BJ (cell line): Measurements from ENCODE around the gene SBF1. TPM values are rescaled to one million over a fixed set of nuclear protein-coding genes. Genes with fewer than 3 reads are reported as not detected.

ENCODE experiments used
- CTCF ChIA-PET: fragments of 350-600 bp; formaldehyde crosslinking; extraction: SDS; loops from one replicate; lab custom pipeline; 2021; ENCODE audit warnings: antibody characterized with exemption, inconsistent platforms; lab: Yijun Ruan, JAX
- POLR2A ChIA-PET: fragments of 300-600 bp; sonication (Branson Sonifier 250); formaldehyde crosslinking; extraction: SDS; loops from one replicate; lab custom pipeline; 2021; ENCODE audit warnings: antibody characterized with exemption; lab: Charles Lee
- DNase-seq: peaks from one replicate; pipeline ENCODE4 v3.0.0-alpha.2; 2011; ENCODE audit warnings: low read depth
- H3K27me3 ChIP-seq: 2 replicates; pipeline ENCODE4 v1.6.0; 2011; ENCODE audit warnings: low read length; ENCODE audit not compliant: control insufficient read depth, insufficient read depth
- H3K36me3 ChIP-seq: 2 replicates; pipeline ENCODE4 v1.5.1; 2011; ENCODE audit warnings: low read length; ENCODE audit not compliant: control insufficient read depth, insufficient read depth
- H3K4me3 ChIP-seq: 2 replicates; pipeline ENCODE4 v1.5.1; 2011; ENCODE audit warnings: low read depth, mild to moderate bottlenecking, control low read depth, low read length
- CTCF ChIP-seq: IDR thresholded peaks from 2 replicates; pipeline ENCODE4 v1.5.1; 2011; ENCODE audit warnings: low read depth, mild to moderate bottlenecking, control low read depth, inconsistent platforms, low read length, moderate library complexity; ENCODE audit not compliant: insufficient read depth
- polyA plus RNA-seq: library from polyadenylated mRNA; depleted of rRNA; stranded (reverse); fragments of >200 nt; gene quantifications from 2 replicates; pipeline ENCODE4 v1.2.3, GENCODE V29; 2011

The SBF1 gene
- polyA plus RNA-seq, 1 experiment = 34.7 TPM

- POLR2A ChIA-PET = no interaction called here
- CTCF ChIA-PET = interaction anchor here (1.7 kb wide), 1 partner anchor 11 kb away, joined by 4 read pairs; no protein-coding TSS in a partner anchor
- Histone ChIP-seq H3K36me3 (peaks cover 20% of the 10 kb centered on the region), H3K4me3 (no peak overlapping the region), H3K27me3 (no peaks in the 10 kb centered on the region)
- TF ChIP-seq CTCF = no peak
- DNase-seq = no peak
Observed at GRCh38 chr22:50446708-50447575, 27.9 kb downstream of the SBF1 start.

DNA sequence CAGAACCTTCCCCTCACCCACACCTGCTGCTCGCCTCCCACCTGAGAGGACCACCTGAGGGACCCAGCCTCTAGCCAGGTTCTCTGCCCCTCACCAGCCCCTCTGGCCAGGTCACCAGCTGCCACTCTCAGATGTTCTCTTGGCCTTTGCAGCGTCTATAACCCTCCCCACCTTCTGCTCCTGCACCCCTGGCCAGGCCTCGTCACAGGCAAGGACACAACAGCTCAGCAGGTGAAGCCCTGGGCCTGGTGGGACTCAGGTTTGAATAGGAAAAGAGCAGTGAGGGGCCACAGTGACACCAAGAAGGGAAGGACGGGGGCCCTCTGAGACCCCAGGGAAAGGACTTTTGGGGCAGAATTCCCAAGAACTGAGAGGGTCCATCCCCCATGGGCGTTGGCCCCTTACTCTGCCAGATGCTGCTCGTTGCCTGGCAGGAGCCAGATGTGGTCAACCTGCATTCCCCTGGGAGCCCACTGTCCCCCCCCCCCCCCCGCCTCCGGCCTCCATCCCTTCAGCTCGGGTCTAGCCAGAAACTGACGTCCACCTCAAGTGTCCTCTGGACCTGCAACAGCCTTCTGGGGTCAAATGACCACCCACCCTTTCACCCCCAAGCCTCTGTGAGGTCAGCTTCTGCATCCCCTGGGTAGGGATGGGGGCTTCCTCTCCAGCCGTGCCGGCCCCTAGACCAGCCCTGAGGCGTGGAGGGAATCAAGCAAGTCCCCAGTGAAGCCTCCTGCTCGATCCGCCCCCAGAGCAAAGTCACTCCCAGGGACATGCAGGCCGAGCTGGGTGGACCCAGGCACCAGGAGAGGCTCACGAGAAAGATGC is 28.7 kb downstream of the SBF1 start:
- ChIA-PET CTCF (interaction anchor here (1.7 kb wide), 1 partner anchor 12 kb away, joined by 4 read pairs; no protein-coding TSS in a partner anchor), POLR2A (no interaction called here)
- H3K4me3 ChIP-seq = no peak overlapping the region
- H3K27me3 ChIP-seq = no peaks in the 10 kb centered on the region
- H3K36me3 ChIP-seq = peaks cover 21% of the 10 kb centered on the region
- DNase-seq = no peak
- TF ChIP-seq CTCF = no peak

GRCh38 chr22:50445071-50445879 is 29.6 kb downstream of the SBF1 start:
- peaks cover 26% of the 10 kb centered on the region for H3K36me3 ChIP-seq
- ChIA-PET CTCF (interaction anchor here (1.0 to 1.7 kb wide), 3 partner anchors 8 to 118 kb away, joined by 3 to 4 read pairs (median 3); partner anchors contain the start of gene SYCE3), POLR2A (no interaction called here)

GRCh38 chr22:50444663-50445062 is 30.2 kb downstream of the SBF1 start:
- POLR2A ChIA-PET = no interaction called here
- TF ChIP-seq CTCF = no peak
- peak; percentile 13 for DNase-seq
- CTCF ChIA-PET = interaction anchor here (1.0 to 1.7 kb wide), 4 partner anchors 8 to 118 kb away, joined by 3 to 4 read pairs (median 3); partner anchors contain the start of gene SYCE3
- Histone ChIP-seq H3K27me3 (no peaks in the 10 kb centered on the region), H3K36me3 (peaks cover 26% of the 10 kb centered on the region), H3K4me3 (no peak overlapping the region)

More at GRCh38 chr22:50445071-50445879, 29.6 kb downstream of the SBF1 start:
- no peak for TF ChIP-seq CTCF
- no peaks in the 10 kb centered on the region for H3K27me3 ChIP-seq
- DNase-seq = no peak
- no peak overlapping the region for H3K4me3 ChIP-seq
